Motor neuron (in vitro differentiated cells): Measurements from ENCODE around the gene CHSY1. TPM values are rescaled to one million over a fixed set of nuclear protein-coding genes. Genes with fewer than 3 reads are reported as not detected.

Experiments used
- ATAC-seq, 8 experiments: fragments of 200-7000 bp; cut with Tn5 transposase; replicated peaks in 6 of 8; 2 replicates each; pipeline ENCODE4 v1.8.0; 2021; ENCODE audit warnings: mild to moderate bottlenecking in 8 of 8, moderate library complexity in 8 of 8
- H3K27ac ChIP-seq, 2 donors: fragments of 250-450 bp; sonication (Bioruptor Pico); 2 replicates each; pipeline ENCODE4 v1.9.0; 2021; ENCODE audit warnings: antibody characterized with exemption in 2 of 2, mild to moderate bottlenecking in 2 of 2, moderate library complexity in 1 of 2
- H3K4me1 ChIP-seq, 2 donors: fragments of 250-450 bp; sonication (Bioruptor Pico); replicated peaks in 1 of 2; 2 replicates each; pipeline ENCODE4 v1.6.1; 2021; ENCODE audit warnings: antibody characterized with exemption in 2 of 2, mild to moderate bottlenecking in 2 of 2, moderate library complexity in 1 of 2
- H3K4me3 ChIP-seq, 5 donors: fragments of 250-450 bp; sonication (Bioruptor Pico); 2 replicates each; pipeline ENCODE4 v1.9.0; 2021; ENCODE audit warnings: antibody characterized with exemption in 5 of 5, mild to moderate bottlenecking in 5 of 5, moderate library complexity in 4 of 5
- WGBS, 10 experiments: fragments of 450-650 bp; shearing (Covaris generic); methylation state at CpG; one replicate each; pipeline ENCODE4 v1.0.0; 2022; 5-methylcytosine and 5-hydroxymethylcytosine counted together
- in situ Hi-C, 9 experiments: fragments of 400-800 bp; cut with MboI; loops; one replicate each; pipeline ENCODE4 v1.15.0; 2021; ENCODE audit warnings: low sequenced_read_pairs in 9 of 9, low pct_unique_long_range_greater_than_20kb in 2 of 9; ENCODE audit not compliant: unreplicated experiment in 9 of 9
- total RNA-seq, 8 experiments: library from RNA; unstranded; fragments of 300-600 nt; gene quantifications; 2 replicates each; pipeline versions ENCODE4 v1.2.3 to v1.2.4, GENCODE V29; 2022

Gene CHSY1
- total RNA-seq, 8 experiments from 2014 or later, result 14.2 to 59.5 (median 20.7) TPM

GRCh38 chr15:101213147-101213546 lies 38.7 kb downstream of the CHSY1 start:
- Histone ChIP-seq H3K4me3 (no peak overlapping the region), H3K4me1 (peaks cover 0 to 4% of the 10 kb centered on the region in 2 donors), H3K27ac (no peak overlapping the region)
- 59 to 100% (median 96%) methylated on average over 2 to 3 of the region's 3 CpGs for WGBS, 10 experiments
- ATAC-seq, result no peak
- in situ Hi-C loops, result no loop called here

- WGBS, 10 experiments, result 50 to 96% (median 78%) methylated on average over 2 to 4 of the region's 4 CpGs
- in situ Hi-C loops, result no loop called here
- Histone ChIP-seq H3K27ac (no peak overlapping the region), H3K4me1 (peaks cover 0 to 4% of the 10 kb centered on the region in 2 donors), H3K4me3 (no peak overlapping the region)
- no peak for ATAC-seq
Observed at GRCh38 chr15:101211897-101212296, 40.0 kb downstream of the CHSY1 start.

GRCh38 chr15:101210466-101210865 lies 41.4 kb downstream of the CHSY1 start:
- no peak for ATAC-seq
- in situ Hi-C loops, result no loop called here
- Histone ChIP-seq H3K4me1 (peaks cover 0 to 4% of the 10 kb centered on the region in 2 donors), H3K27ac (no peak overlapping the region), H3K4me3 (no peak overlapping the region)
- 67 to 100% (median 93%) methylated on average over 1 to 2 of the region's 2 CpGs; no CpG with 5 or more reads in 1 of the 10 experiments for WGBS, 10 experiments

GRCh38 chr15:101210058-101210457 lies 41.8 kb downstream of the CHSY1 start:
- ATAC-seq, result no peak
- in situ Hi-C loops, result no loop called here
- H3K4me1 ChIP-seq, result peaks cover 0 to 4% of the 10 kb centered on the region in 2 donors
- WGBS, 10 experiments, result 0 to 100% (median 46%) methylated on average over 1 of the region's 1 CpG; no CpG with 5 or more reads in 2 of the 10 experiments
- no peak overlapping the region for H3K4me3 ChIP-seq
- H3K27ac ChIP-seq, result no peak overlapping the region

GRCh38 chr15:101209285-101209845 lies 42.5 kb downstream of the CHSY1 start:
- H3K27ac ChIP-seq, result no peak overlapping the region
- ATAC-seq, result peak in 1 of 8 experiments; percentile 53
- WGBS, 10 experiments, result 76 to 100% (median 97%) methylated on average over 3 to 5 of the region's 5 CpGs
- H3K4me1 ChIP-seq, result peaks cover 0 to 4% of the 10 kb centered on the region in 2 donors
- in situ Hi-C loops, result no loop called here
- H3K4me3 ChIP-seq, result no peak overlapping the region

- H3K4me3 ChIP-seq, result no peak overlapping the region
- no peak for ATAC-seq
- peaks cover 7% of the 10 kb centered on the region in 2 donors for H3K4me1 ChIP-seq
- 30 to 100% (median 97%) methylated on average over 1 to 5 of the region's 5 CpGs; no CpG with 5 or more reads in 4 of the 10 experiments for WGBS, 10 experiments
- in situ Hi-C loops, result no loop called here
- no peak overlapping the region for H3K27ac ChIP-seq
Observed at GRCh38 chr15:101207867-101208288, 44.0 kb downstream of the CHSY1 start.

- peak in 1 of 8 experiments; percentile 4 for ATAC-seq
Observed at GRCh38 chr15:101206176-101206591, 45.7 kb downstream of the CHSY1 start.

GRCh38 chr15:101204739-101205535 lies 46.9 kb downstream of the CHSY1 start:
- ATAC-seq, result no peak
- in situ Hi-C loops, result no loop called here
- Histone ChIP-seq H3K4me1 (peaks cover 13% of the 10 kb centered on the region in 2 donors), H3K4me3 (no peak overlapping the region), H3K27ac (no peak overlapping the region)
- 64 to 100% (median 80%) methylated on average over 1 to 5 of the region's 5 CpGs; no CpG with 5 or more reads in 1 of the 10 experiments for WGBS, 10 experiments

More at GRCh38 chr15:101206176-101206591, 45.7 kb downstream of the CHSY1 start:
- H3K4me1 ChIP-seq, result peaks cover 13 to 17% of the 10 kb centered on the region in 2 donors
- H3K27ac ChIP-seq, result no peak overlapping the region
- H3K4me3 ChIP-seq, result no peak overlapping the region
- WGBS, 10 experiments, result 50 to 95% (median 83%) methylated on average over 1 to 11 of the region's 12 CpGs; no CpG with 5 or more reads in 1 of the 10 experiments
- in situ Hi-C loops, result no loop called here

- peaks cover 13% of the 10 kb centered on the region in 2 donors for H3K4me1 ChIP-seq
- WGBS, 10 experiments, result 51 to 98% (median 87%) methylated on average over 3 to 7 of the region's 7 CpGs
- H3K27ac ChIP-seq, result no peak overlapping the region
- no peak overlapping the region for H3K4me3 ChIP-seq
- in situ Hi-C loops, result no loop called here
- no peak for ATAC-seq
Observed at GRCh38 chr15:101203607-101204189, 48.1 kb downstream of the CHSY1 start.

- Histone ChIP-seq H3K4me3 (no peak overlapping the region), H3K27ac (no peak overlapping the region), H3K4me1 (peaks cover 13% of the 10 kb centered on the region in 2 donors)
- no peak for ATAC-seq
- in situ Hi-C loops, result no loop called here
- WGBS, 10 experiments, result 67 to 97% (median 82%) methylated on average over 1 to 4 of the region's 4 CpGs; no CpG with 5 or more reads in 1 of the 10 experiments
Observed at GRCh38 chr15:101203029-101203573, 48.7 kb downstream of the CHSY1 start.

- Histone ChIP-seq H3K4me3 (no peak overlapping the region), H3K4me1 (peaks cover 13% of the 10 kb centered on the region in 2 donors), H3K27ac (peak overlapping the region in 1 of 2 donors; percentile 41)
- peak; percentile 91 to 100 (median 96) for ATAC-seq
- WGBS, 10 experiments, result 0 to 70% (median 25%) methylated on average over 1 to 2 of the region's 5 CpGs; no CpG with 5 or more reads in 6 of the 10 experiments
- in situ Hi-C loops, result no loop called here
Observed at GRCh38 chr15:101201411-101202174, 50.3 kb downstream of the CHSY1 start.

GRCh38 chr15:101200181-101200580 lies 51.7 kb downstream of the CHSY1 start:
- Histone ChIP-seq H3K4me3 (no peak overlapping the region), H3K27ac (no peak overlapping the region), H3K4me1 (peaks cover 13% of the 10 kb centered on the region in 2 donors)
- 22 to 98% (median 93%) methylated on average over 5 to 9 of the region's 9 CpGs; no CpG with 5 or more reads in 1 of the 10 experiments for WGBS, 10 experiments
- no peak for ATAC-seq
- in situ Hi-C loops, result no loop called here
